ENCODE data around the gene PTH2.

Gene PTH2

DNA sequence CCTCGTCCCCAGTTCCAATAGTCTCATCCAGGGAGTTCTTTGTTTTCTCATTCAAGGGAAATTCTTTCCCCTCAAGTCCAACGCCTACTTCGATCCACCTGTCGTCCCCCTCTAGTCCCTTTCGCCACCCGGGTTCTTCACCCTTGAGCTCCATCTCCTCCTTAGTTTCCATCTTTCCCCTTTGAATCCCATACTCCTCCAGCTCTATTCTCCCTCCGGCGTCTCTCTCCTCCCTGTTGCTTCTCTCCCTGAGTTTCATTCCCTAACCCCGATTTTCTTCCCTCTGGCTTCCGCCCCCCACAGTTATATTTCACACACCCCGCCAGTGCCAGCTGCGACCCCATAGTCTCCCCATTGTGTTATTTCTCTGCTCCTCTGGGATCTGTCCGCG, 18.7 kb upstream of the PTH2 start:
- peak overlapping the region; percentile 56; the same call in 1 of the 2 replicates for H3K9ac ChIP-seq (ENCODE audit: low read depth, low read length)
- H3K4me1 ChIP-seq (ENCODE audit: insufficient read depth, low read length), result peaks cover 5% of the 10 kb centered on the region; the same call in 1 of the 2 replicates
- no peaks in the 10 kb centered on the region for H3K36me3 ChIP-seq (ENCODE audit: insufficient read depth, low read length)
- H3K9me3 ChIP-seq (ENCODE audit: control insufficient read depth, insufficient read depth, low read length), result no peaks in the 10 kb centered on the region

- Histone ChIP-seq H3K9me3 (ENCODE audit: control insufficient read depth, insufficient read depth, low read length) (no peaks in the 10 kb centered on the region), H3K4me1 (ENCODE audit: insufficient read depth, low read length) (peaks cover 5% of the 10 kb centered on the region; the same call in 1 of the 2 replicates), H3K36me3 (ENCODE audit: insufficient read depth, low read length) (no peaks in the 10 kb centered on the region), H3K9ac (ENCODE audit: low read depth, low read length) (peak within 1 kb of the TSS; percentile 56; the same call in 1 of the 2 replicates)
Measured at GRCh38 chr19:49441210-49441959, 18.1 kb upstream of the PTH2 start, which contains the start of gene SLC17A7. Gene SLC17A7 (minus strand): TSS chr19:49441527. CDS start chr19:49441379, 148 bp downstream.

- Histone ChIP-seq H3K36me3 (ENCODE audit: insufficient read depth, low read length) (no peaks in the 10 kb centered on the region), H3K9ac (ENCODE audit: low read depth, low read length) (no peak overlapping the region; the same call in 1 of the 2 replicates), H3K9me3 (ENCODE audit: control insufficient read depth, insufficient read depth, low read length) (no peaks in the 10 kb centered on the region), H3K4me1 (ENCODE audit: insufficient read depth, low read length) (peaks cover 5% of the 10 kb centered on the region; the same call in 1 of the 2 replicates)
Measured at GRCh38 chr19:49440439-49441209, 17.4 kb upstream of the PTH2 start.

- H3K36me3 ChIP-seq (ENCODE audit: insufficient read depth, low read length), result no peaks in the 10 kb centered on the region
- H3K4me1 ChIP-seq (ENCODE audit: insufficient read depth, low read length), result peaks cover 5% of the 10 kb centered on the region; the same call in 1 of the 2 replicates
- no peaks in the 10 kb centered on the region for H3K9me3 ChIP-seq (ENCODE audit: control insufficient read depth, insufficient read depth, low read length)
- no peak overlapping the region for H3K9ac ChIP-seq (ENCODE audit: low read depth, low read length)
Measured at GRCh38 chr19:49439836-49440235, 16.6 kb upstream of the PTH2 start.

GRCh38 chr19:49438261-49438660, 15.0 kb upstream of the PTH2 start:
- Histone ChIP-seq H3K9ac (ENCODE audit: low read depth, low read length) (no peak overlapping the region), H3K36me3 (ENCODE audit: insufficient read depth, low read length) (no peaks in the 10 kb centered on the region), H3K4me1 (ENCODE audit: insufficient read depth, low read length) (peaks cover 5% of the 10 kb centered on the region; the same call in 1 of the 2 replicates), H3K9me3 (ENCODE audit: control insufficient read depth, insufficient read depth, low read length) (no peaks in the 10 kb centered on the region)

DNA sequence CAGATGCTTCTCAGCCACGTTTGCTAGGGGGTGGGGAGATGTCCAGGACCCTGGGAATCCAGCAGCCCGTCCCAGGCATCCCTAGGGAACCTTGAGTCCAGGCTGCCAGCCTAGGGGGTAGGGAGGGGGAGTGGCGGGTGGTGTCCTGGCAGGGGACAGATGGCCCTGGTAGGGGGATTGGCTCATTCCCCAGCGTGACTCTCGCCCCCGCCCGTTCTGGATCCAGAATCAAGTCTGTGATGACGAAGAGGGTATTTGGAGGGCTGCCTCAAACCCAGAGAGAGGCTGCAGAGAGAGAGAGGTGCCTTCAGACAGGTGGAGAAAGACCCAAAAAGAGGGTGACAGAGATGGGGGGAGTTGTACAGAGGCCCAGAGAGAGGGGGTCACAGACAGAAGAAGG, 14.0 kb upstream of the PTH2 start:
- Histone ChIP-seq H3K4me1 (ENCODE audit: insufficient read depth, low read length) (peaks cover 5% of the 10 kb centered on the region; the same call in 1 of the 2 replicates), H3K9me3 (ENCODE audit: control insufficient read depth, insufficient read depth, low read length) (no peaks in the 10 kb centered on the region), H3K9ac (ENCODE audit: low read depth, low read length) (no peak overlapping the region), H3K36me3 (ENCODE audit: insufficient read depth, low read length) (no peaks in the 10 kb centered on the region)

GRCh38 chr19:49436381-49437017, 13.3 kb upstream of the PTH2 start:
- Histone ChIP-seq H3K9ac (ENCODE audit: low read depth, low read length) (peak overlapping the region; percentile 8; the same call in 1 of the 2 replicates), H3K9me3 (ENCODE audit: control insufficient read depth, insufficient read depth, low read length) (no peaks in the 10 kb centered on the region), H3K4me1 (ENCODE audit: insufficient read depth, low read length) (no peaks in the 10 kb centered on the region; the same call in 1 of the 2 replicates), H3K36me3 (ENCODE audit: insufficient read depth, low read length) (no peaks in the 10 kb centered on the region)

DNA sequence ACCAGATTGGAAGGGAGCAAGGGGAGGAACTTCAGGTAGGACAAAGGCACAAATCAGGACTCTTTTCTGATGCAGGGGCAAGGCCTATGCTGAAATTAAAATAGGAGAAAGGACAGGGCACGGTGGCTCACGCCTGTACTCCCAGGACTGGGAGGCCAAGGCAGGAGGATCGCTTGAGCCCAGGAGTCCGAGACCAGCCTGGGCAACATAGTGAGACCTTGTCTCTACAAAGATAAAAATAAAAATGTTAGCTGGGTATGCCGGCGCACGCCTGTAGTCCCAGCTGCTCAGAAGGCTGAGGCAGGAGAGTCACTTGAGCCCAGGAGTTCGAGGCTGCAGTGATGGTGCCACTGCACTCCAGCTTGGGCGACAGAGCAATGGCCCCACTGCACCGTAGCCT, 12.4 kb upstream of the PTH2 start:
- H3K36me3 ChIP-seq (ENCODE audit: insufficient read depth, low read length), result no peaks in the 10 kb centered on the region
- no peaks in the 10 kb centered on the region; the same call in 1 of the 2 replicates for H3K4me1 ChIP-seq (ENCODE audit: insufficient read depth, low read length)
- no peak overlapping the region for H3K9ac ChIP-seq (ENCODE audit: low read depth, low read length)
- no peaks in the 10 kb centered on the region for H3K9me3 ChIP-seq (ENCODE audit: control insufficient read depth, insufficient read depth, low read length)

DNA sequence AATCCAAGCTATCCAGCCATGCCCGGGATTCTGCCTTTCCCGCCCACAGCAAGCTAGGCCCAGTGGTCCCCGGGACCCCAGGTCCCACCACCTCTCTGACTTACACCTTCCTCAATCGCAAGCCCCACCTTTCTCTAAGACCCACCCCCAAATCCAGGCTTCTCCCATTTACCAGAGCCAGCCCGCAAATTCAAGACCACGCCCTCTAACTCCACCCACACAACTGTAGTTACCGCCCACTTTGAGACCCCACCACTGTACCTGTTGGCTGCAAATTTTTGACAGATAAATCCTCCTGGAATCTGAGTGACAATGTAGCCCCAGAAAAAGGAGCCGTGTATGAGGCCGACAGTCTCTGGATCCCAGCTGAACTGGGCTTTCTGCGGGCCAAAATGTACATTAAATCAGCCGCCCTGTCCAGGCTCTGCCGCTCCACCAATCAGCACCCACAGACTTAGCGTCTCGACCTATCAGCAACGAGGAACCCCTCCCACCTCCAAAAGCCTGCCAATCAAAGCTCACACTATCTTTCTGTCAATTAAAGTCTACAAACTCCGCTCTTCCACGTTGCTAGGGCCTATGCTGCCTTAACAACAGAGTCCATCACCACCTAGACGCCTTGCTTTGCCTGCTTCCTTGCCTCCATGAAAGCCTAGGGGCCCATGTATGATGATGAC, 11.8 kb upstream of the PTH2 start:
- Histone ChIP-seq H3K36me3 (ENCODE audit: insufficient read depth, low read length) (no peaks in the 10 kb centered on the region), H3K9me3 (ENCODE audit: control insufficient read depth, insufficient read depth, low read length) (no peaks in the 10 kb centered on the region), H3K4me1 (ENCODE audit: insufficient read depth, low read length) (no peaks in the 10 kb centered on the region; the same call in 1 of the 2 replicates), H3K9ac (ENCODE audit: low read depth, low read length) (no peak overlapping the region)

- no peaks in the 10 kb centered on the region for H3K9me3 ChIP-seq (ENCODE audit: control insufficient read depth, insufficient read depth, low read length)
- peak overlapping the region; percentile 36; the same call in 1 of the 2 replicates for H3K9ac ChIP-seq (ENCODE audit: low read depth, low read length)
- H3K4me1 ChIP-seq (ENCODE audit: insufficient read depth, low read length), result no peaks in the 10 kb centered on the region; the same call in 1 of the 2 replicates
- H3K36me3 ChIP-seq (ENCODE audit: insufficient read depth, low read length), result no peaks in the 10 kb centered on the region
Measured at GRCh38 chr19:49433240-49433901, 10.1 kb upstream of the PTH2 start.

- H3K4me1 ChIP-seq (ENCODE audit: insufficient read depth, low read length), result no peaks in the 10 kb centered on the region; the same call in 1 of the 2 replicates
- no peaks in the 10 kb centered on the region for H3K9me3 ChIP-seq (ENCODE audit: control insufficient read depth, insufficient read depth, low read length)
- no peaks in the 10 kb centered on the region for H3K36me3 ChIP-seq (ENCODE audit: insufficient read depth, low read length)
- peak overlapping the region; percentile 36; the same call in 1 of the 2 replicates for H3K9ac ChIP-seq (ENCODE audit: low read depth, low read length)
Measured at GRCh38 chr19:49432141-49433073, 9.2 kb upstream of the PTH2 start.

GRCh38 chr19:49431330-49431749, 8.1 kb upstream of the PTH2 start:
- no peaks in the 10 kb centered on the region for H3K9me3 ChIP-seq (ENCODE audit: control insufficient read depth, insufficient read depth, low read length)
- H3K36me3 ChIP-seq (ENCODE audit: insufficient read depth, low read length), result no peaks in the 10 kb centered on the region
- peaks cover 9% of the 10 kb centered on the region; the same call in 1 of the 2 replicates for H3K4me1 ChIP-seq (ENCODE audit: insufficient read depth, low read length)
- H3K9ac ChIP-seq (ENCODE audit: low read depth, low read length), result no peak overlapping the region
